ENCODE results near the gene PARP11.

Gene PARP11

GRCh38 chr12:3770891-3771290, 102.3 kb downstream of the PARP11 start:
- DNase-seq (ENCODE audit: low read depth in 2 of 2) = no peak

GRCh38 chr12:3768911-3769447, 104.2 kb downstream of the PARP11 start:
- no peak for DNase-seq (ENCODE audit: low read depth in 2 of 2)

GRCh38 chr12:3761116-3761735, 112.0 kb downstream of the PARP11 start:
- DNase-seq (ENCODE audit: low read depth in 2 of 2) = no peak

- DNase-seq (ENCODE audit: low read depth in 2 of 2) = no peak
Measured at GRCh38 chr12:3759878-3760277, 113.3 kb downstream of the PARP11 start.

All from stimulated activated CD8-positive, alpha-beta memory T cell treated with anti-CD3 and anti-CD28 coated beads, Interleukin-2, amount 100 ng/mL, for 1 hour (primary cell).